NOMO-1 treated with DMSO at 0.1 percent for 48 hours (cell line): ENCODE results near the gene SIRPD.
A peak's percentile ranks its signal among the peaks of the same experiment; 100 is the strongest.

Experiments used
- DNase-seq: peaks from one replicate; lab custom pipeline; 2025; ENCODE audit not compliant: unreplicated experiment; lab: John Stamatoyannopoulos, UW

Gene SIRPD

DNA sequence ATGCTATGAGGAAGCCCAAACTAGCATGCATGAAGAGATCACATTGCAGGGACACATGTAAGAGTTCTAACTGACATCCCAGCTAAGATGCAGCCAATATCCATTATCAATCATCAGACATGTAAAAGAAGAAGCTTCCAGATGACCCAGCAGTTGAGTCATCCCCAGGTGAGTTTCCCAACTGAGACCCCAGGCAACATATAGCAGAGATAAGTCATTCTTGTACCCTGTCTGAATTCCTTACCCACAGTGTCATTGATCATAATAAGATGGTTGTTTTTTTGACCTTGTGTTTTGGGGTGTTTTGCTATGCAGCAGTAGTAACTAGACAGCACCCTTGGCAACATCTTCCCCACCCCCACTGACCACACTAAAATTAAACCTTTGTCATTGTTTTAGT is 18.9 kb downstream of the SIRPD start:
- no peak for DNase-seq

DNA sequence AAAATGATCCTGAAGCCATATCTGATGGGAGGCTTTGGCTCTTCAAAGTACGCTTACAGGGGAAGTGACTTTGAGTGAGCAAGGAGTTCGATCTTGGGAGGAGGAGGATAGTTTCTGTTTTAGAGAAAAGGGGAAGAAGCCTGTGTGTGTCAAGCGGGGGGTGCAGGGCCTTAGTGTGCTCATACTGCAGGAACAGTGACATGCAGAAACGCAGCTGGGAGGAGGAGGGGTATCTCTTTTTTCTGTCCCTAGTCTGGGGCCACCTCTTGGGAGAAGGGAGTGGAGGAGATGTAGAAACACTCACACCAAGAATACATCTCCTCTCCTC is 19.8 kb downstream of the SIRPD start:
- DNase-seq, result peak; percentile 98

DNA sequence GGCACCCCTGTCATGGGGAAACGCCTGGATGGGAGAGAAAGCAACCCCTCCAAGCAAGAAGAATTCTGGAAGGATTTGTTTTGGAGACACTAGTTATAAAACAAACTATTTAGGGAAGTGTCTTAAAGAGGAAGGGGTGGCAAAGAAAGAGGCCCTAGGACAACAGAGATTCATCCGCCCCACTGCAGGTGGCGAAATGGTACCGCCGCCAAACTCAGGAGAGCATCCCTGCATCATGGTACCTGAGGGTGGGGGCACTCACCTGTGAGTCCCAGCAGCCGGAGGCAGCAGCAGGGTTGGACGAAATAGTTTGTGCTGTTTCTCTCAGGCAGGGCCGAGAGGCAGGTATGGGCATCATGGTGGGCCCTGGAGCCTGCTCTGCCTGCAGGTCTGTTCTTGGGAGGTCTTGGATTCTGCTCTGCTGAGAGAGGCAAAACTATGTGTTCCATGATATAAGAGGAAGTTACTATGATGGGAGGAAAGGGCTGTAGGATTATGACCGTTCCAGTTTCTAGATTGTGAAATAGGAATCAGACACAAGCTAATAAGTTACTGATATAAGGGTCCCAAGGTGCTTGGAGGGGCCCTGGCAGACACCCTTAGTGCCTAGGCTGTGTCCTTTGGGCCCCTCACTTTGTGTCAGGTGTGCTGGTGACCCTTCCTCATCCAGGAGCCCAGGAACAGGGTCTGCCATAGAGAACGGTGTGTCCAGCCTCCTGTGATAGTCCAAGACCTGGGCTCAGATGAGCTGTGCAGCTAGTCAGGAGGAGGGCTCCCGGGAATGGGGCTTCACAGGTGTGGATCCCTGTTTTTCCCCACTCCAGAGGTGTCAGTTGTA is 20.4 kb downstream of the SIRPD start:
- DNase-seq, result peak; percentile 82

DNA sequence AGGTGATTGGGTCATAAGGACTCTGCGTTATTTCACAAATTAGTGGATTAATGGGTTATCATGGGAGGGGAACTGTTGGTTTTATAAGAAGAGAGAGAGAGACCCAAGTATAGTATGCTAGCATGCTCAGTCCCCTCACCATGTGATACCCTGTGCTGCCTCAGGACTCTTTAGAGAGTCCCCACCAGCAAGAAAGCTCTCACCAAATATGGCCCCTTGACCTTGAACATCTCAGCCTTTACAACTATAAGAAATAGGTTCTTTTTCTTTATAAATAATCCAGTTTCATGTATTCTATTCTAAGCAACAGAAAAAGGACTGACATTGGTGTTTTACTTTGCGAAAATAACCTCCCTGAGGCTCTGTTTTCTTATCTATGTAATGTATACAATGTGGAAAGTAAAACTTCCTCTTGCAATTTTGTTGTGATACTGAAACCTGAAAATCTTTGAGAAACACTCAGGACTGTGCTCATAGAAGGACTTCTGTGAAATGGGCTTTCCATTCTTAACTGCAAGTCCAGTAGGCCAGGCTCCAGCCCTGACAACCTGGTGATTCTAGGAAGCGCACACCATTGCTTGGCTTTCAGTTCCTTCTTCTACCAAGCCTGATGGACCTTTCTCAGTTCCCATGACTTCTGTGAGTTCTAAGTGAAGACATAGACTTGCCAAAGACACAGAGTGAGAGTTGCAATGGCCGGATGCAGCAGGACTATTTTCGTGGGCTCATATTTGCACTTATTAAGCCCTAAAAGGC is 21.9 kb downstream of the SIRPD start:
- peak; percentile 88 for DNase-seq

DNA sequence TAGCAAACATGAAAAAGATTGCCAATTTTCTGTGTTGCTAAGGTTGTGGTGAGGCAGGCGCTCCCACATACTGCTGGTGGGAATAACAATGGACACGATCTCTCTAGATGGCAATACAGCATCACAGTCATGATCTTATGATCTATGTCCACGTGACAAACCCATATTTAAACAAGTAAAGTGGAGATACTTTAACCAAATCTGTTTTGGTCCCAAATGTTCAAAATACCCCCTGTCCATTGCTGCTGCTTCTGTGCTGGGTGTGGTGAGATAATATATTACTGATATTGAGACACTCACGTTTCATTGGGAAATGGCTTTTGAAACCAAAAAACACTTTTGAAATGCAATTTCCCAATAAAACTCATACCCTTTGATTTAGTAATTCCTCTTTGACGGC is 23.0 kb downstream of the SIRPD start:
- peak; percentile 51 for DNase-seq

DNA sequence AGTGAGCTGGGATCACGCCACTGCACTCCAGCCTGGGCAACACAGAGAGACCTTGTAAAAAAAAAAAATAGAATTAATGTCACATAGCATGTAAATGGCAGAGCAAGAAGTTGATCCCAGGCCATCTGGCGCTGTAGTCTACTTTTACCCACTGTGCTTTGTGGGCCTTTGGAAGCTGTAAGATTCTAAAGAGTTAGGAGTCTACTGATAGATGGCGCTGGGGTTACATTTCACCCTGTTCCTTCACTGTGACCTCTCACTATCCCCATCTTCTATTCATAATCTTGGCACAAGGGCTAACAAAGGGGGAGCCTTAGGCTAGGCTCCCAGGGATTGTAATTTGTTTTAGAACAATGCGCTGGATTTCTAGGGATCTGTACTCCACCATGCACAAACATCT is 24.4 kb downstream of the SIRPD start:
- DNase-seq, result peak; percentile 16

DNA sequence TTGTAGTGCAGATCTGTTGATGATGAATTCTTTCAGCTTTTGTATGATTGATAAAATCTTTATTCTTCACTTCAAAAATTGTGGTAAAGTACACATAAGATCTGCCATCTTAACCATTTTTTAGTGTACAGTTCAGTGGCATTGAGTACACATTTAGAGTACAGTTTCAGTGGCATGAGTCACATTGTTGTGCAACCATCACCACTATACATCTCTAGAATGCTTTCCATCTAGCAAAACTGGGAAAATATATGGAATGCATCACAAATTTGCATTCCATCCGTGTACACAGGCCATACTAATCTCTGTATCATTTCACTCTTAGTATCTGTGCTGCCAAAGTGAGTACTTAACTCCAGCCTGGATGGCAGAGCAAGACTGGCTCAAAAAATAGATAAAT is 28.7 kb downstream of the SIRPD start:
- DNase-seq, result peak; percentile 37

DNA sequence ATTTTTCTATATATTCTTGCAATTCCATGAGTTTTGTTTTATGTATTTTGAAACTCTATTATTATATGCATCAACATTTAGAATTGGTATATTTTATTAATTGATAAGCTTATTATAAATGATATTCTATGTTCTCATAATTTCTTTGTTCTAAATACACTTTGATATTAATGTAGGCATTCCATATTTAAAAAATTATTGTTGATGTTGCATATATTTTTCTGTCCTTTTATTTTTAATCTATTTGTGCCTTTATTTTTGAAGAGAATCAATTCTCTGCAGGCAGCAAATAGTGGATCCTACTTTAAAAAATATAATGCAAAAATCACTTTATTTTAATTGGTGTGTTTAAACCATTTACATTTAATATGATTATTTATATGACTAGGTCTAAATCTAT is 29.6 kb downstream of the SIRPD start:
- DNase-seq, result no peak

DNA sequence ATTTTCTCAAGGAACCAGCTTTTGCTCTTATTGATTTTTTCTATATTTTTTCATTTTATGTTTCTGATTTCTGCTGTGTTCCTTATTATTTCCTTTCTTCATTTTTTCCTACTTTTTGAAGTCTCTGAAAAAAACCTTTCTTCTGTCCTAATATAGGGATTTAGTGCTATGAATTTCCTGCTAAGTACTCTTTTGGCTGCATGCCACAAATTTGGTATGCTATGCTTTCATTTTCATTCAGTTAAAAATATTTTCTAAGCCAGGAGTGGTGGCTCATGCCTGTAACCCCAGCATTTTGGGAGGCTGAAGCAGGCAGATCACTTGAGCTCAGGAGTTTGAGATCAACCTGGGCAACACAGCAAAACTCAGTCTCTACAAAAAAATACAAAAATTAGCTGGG is 30.6 kb downstream of the SIRPD start:
- no peak for DNase-seq

DNA sequence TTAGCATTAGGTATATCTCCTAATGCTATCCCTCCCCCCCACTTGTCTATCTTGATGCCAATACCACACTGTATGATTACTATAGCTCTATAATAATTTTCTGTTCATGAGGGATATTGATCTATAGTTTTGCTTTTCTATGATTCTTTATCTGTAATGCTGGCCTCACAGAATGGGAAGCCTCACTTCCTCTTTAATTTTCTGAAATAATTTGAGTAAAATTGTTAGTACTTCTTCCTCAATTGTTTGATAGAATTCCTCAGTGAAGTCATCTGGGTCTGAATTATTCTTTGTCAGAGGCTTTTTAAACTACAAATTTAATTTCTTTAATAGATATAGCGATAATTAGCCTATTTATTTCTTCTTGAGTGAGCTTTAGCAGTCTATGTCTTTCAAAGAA is 31.2 kb downstream of the SIRPD start:
- DNase-seq, result peak; percentile 41

DNA sequence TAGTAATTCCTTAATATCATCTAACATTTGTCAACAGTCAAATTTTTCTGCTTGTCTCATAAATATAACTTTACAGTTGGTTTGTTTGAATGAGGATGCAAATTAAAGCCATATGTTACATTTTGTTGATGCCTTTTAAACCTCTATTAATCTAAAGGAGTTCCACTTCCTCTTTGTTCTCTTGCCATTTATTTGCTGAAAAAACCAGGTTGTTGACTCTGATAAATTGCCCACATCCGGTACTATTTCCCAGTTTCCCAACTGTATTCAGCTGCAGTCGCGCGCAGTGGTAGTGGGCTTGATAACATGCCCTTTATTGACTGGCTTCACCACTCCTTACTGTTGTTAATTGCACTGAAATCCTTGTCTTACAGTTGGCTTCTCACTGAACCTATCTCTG is 33.5 kb downstream of the SIRPD start:
- peak; percentile 94 for DNase-seq

DNA sequence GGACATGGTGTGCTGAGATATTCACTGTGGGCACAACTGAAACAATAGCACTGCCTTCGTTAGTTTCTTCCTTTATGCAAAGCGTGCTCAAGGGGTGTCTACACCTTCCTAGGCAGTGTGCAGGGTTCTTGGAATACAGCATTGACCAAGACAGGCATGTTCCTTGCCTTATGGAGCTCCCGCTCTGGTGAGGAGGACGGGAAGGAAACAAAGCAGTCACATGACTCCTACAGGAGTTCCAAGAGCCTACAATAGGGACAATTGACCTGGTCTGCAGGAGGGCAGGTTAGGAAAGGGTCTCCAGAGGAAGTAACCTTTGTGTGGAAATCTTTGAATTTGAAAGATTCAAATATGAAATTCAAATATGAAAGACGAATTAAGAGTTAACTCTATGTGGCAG is 40.5 kb downstream of the SIRPD start:
- no peak for DNase-seq

DNA sequence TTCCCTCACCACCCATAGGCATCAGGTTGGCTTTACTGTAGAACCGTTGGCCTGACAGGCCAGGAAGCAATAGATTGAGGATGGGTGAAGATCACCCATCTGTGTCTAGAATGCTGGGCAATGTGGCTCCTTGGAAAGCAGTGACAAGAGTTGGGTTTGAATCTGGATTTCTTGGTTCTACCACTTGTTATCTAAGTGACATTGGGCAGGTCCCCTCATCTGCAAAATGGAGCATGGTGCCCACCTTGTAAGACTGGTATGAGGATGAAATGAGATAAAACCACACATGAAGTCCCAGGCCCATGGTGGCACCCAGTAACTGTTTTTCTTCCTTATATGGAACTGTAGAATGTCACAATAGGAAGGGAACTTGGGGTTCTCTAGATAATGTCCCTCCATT is 43.7 kb downstream of the SIRPD start:
- no peak for DNase-seq

DNA sequence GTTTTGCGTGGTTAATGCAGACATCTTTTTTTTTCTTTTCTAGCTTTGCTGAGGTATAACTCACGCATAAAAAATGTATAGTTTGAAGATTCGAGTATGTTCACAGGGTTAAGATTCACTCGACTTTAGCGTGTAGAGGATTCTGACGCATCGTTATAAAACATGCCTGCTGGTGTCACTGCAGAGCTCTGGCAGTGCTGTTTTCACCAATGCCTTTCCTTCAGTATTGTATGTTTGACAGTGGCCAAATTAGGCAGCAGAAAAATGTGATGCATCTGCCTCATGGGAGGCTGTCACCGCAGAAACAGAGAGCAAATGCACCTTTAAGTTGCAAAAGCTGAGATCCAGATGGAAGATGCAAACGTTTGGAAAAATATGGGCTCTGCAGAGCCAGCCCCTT is 48.3 kb downstream of the SIRPD start:
- peak; percentile 78 for DNase-seq

DNA sequence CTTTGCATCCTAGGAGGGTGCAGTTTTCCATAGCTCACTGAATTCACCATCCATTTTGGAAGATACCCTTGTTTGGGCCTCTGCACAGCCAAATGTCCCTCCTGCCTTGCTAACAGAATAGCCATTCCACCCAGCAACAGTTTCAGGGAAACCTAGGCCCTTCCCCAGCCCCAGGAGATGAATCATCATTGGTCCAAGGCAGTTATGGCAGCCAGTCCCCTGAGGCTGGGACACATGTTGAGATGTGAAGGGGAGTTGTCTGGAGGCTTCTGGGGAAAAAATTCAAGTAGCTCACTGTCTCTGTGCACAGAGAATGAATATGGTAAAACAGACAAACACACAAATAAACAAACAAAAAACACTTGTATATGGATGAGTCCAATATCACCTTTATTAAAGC is 48.9 kb downstream of the SIRPD start:
- no peak for DNase-seq

DNA sequence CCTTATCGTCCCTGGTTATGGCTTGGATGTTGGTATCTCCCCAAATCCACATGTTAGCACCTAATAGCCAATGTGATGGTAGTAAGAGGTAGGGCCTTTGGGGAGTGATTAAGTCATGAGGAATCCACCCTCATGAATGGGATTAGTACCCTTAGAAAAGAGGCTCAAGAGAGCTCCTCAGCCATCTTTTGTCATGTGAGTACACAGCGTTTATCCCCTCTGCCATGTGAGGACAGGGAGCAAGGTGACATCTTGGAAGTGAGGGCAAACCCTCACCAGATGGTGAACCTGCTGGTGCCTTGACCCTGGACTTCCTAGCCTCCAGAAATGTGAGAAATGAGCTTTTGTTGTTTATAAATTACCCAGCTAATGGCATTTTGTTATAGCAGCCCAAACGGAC is 50.2 kb downstream of the SIRPD start:
- DNase-seq, result no peak

DNA sequence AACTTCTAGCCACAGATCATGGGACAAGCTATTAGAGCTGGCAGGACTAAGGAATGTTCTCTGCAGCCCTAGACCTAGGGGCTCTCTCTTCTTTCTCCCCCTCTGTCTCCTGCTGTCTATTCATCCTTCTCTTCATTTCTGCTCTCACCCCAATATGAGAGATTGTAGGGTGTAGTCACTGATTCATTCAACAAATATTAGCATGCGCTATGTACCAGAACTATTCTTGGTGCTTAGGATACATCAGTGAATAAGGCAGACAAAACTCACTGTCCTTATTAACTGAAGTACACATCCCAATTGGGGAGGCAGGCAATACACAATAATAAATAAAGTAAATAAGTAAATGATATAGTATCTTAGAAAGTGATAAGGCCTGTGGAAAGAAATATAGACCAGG is 51.6 kb downstream of the SIRPD start:
- no peak for DNase-seq

DNA sequence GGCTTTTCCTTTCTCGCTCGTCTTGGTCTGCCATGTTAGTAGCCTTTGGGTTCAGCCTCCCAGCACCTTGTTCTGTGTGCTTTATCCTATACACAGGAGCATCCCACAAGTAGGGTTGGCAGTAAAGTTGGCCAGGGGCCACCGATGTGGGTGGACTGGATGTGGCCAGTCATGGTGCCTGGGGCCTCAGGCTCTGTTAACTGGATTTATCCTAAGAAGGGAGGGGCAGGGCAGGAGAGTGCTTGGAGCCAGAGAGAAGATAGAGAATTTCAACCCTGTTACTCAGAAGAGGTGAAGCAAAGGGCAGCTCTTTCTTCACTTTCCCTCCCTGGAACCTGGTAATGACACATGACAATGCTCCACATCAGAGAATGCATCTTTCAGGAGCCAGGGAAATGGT is 52.1 kb downstream of the SIRPD start:
- no peak for DNase-seq

DNA sequence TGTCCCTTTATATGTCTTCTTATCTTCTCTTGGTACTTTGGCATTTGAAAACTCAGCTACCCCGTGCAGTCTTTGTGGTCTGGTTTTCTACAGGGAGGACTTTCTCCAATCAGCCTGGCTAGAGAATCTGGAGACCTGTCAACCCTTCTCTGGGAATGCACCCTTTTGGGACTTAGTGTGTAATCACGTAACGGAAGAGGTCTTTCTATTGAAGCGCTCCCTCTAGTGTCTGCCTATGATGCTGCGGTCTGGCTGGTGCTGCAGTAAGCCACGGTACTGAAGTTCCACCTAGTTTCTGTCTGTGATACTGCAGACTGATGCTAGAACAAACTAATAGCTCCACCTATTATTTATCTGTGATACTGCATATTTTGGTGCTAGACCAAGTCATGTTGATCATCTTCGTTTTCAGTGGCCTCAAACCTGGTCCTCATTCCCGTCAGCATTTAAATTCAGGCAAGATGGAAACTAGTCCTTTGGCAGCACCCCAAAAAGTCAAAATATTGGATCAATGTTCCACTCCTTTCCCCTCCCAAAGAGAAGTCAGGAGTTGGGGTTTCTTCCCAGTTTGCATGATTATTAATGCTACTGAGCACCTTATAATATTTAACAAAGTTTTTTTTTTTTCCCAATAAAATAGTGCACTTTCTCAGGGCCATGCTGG is 53.8 kb downstream of the SIRPD start:
- DNase-seq, result peak; percentile 93

DNA sequence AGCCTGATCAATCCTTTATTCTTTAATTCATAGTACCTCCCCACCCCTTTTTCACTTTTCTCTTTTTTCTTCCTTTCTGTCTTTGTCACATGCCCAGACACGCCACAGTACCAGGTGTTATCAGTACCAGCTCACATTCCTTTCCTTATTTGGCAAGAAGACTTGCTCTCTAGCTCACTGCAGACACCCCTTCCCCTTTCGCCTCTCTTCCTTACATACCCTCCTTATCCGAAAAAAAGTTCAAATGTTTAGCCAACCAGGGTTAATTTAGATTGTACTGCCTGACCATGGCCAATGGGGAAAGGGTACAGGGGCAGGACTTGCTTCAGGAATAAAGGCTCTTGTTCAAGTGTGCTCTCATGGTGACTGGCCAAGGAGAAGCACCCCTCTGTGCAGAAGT is 57.0 kb downstream of the SIRPD start:
- DNase-seq, result no peak

DNA sequence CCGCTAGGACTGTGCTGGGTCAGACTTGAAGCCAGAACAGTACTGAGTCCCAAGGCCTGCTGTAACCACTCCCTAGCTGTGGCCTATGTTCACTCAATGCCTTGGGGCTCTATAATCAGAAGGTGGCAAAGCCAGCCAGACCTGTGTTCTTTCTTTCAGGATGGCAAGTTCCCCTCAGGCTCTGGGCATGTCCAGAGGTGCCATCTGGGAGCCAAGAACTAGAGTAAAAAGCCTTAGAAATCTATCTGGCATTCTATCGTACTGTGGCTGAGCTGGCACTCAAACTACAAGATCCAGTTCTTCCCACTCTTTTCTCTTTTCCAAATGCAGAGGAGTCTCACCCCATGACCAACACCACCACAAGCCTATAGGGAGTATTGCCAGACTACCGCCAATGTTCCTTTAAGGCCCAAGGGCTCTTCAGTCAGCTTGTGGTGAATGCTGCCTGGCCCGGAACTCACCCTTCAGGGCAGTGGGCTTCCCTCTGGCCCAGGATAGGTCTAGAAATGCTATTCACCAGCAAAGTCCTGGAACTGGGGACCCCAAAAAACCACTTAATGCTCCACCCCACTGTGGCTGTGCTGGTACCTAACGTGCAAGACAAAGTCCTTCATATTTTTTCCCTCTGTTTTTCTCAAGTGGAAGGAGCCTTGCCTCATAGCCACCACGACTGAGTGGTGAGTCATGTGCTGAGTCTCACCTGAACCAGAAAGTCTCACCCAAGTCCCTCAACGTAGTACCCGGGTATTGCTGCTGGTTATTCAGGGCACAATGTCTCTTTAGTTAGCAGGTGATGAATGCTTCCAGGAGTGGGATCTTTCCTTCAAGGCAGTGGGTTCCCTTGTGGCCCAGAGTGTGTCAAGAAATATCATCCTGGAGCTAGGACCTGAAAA is 57.7 kb downstream of the SIRPD start:
- no peak for DNase-seq
